Body of pancreas (tissue), 4 donors: Measurements from ENCODE around the gene TTYH2. TPM values are rescaled to one million over a fixed set of nuclear protein-coding genes. Genes with fewer than 3 reads are reported as not detected.

Source experiments
- ATAC-seq: fragments of 150-250 bp; one replicate; pipeline ENCODE4 v1.9.1; 2016
- DNase-seq, 4 donors: peaks; one replicate each; pipeline ENCODE4 v3.0.0-alpha.2; 2019
- H3K27ac ChIP-seq, 4 donors: fragments of 200-600 bp; sonication (generic); 1 replicate in 3 of 4; 2 replicates in 1 of 4; pipeline versions ENCODE4 v1.5.1 to v1.6.1; 2016 to 2019; ENCODE audit warnings: mild to moderate bottlenecking in 1 of 4, mixed read lengths in 1 of 4, moderate library complexity in 1 of 4
- H3K27me3 ChIP-seq, 2 donors: fragments of 200-600 bp; sonication (generic); one replicate each; pipeline ENCODE4 v1.6.0; 2016; ENCODE audit warnings: mild to moderate bottlenecking in 1 of 2
- H3K36me3 ChIP-seq, 2 donors: fragments of 200-600 bp; sonication (generic); replicated peaks in 1 of 2; 2 replicates each; pipeline ENCODE4 v1.5.1; 2016; ENCODE audit warnings: low read depth in 2 of 2; ENCODE audit not compliant: insufficient read depth in 1 of 2
- H3K4me1 ChIP-seq: fragments of 200-600 bp; sonication (generic); one replicate; pipeline ENCODE4 v1.6.0; 2016
- H3K4me3 ChIP-seq, 2 donors: fragments of 200-600 bp; sonication (generic); 1 replicate in 1 of 2; 2 replicates in 1 of 2; pipeline ENCODE4 v1.5.1; 2016 to 2019
- H3K9me3 ChIP-seq, 3 donors: fragments of 200-600 bp; sonication (generic); 1 replicate in 2 of 3; 2 replicates in 1 of 3; pipeline ENCODE4 v1.5.1; 2016
- CTCF ChIP-seq, 7 experiments: fragments of 450-650 bp in 4 of 7; fragments of 200-600 bp in 3 of 7; sonication (generic) in 3 of 7; IDR thresholded peaks; one replicate each; pipeline ENCODE4 v1.5.1; 2016 to 2019; ENCODE audit warnings: antibody characterized with exemption in 7 of 7
- POLR2A ChIP-seq, 3 donors: fragments of 450-650 bp; IDR thresholded peaks; one replicate each; pipeline ENCODE4 v1.6.1; 2016; ENCODE audit warnings: antibody characterized with exemption in 3 of 3, mild to moderate bottlenecking in 2 of 3
- WGBS, 2 donors: methylation state at CpG; one replicate each; pipeline ENCODE4 v1.1.5; 2017; 5-methylcytosine and 5-hydroxymethylcytosine counted together
- intact Hi-C: fragments of 100-400 bp; cut with DNase I; formaldehyde crosslinking; loops from one replicate; pipeline ENCODE4 v1.15.1; 2023
- total RNA-seq, 2 donors: library from RNA; depleted of rRNA; stranded (reverse); fragments of >200 nt; gene quantifications; one replicate each; pipeline ENCODE4 v1.1.0, GENCODE V29; 2016

TTYH2 gene
- total RNA-seq, 2 donors from 2014 or later = 8.0 to 14.8 TPM

- intact Hi-C loops = no loop called here
Observed at GRCh38 chr17:74235040-74235581, 21.7 kb downstream of the TTYH2 start.

GRCh38 chr17:74235911-74236371 lies 22.6 kb downstream of the TTYH2 start:
- Histone ChIP-seq H3K4me3 (no peak overlapping the region), H3K4me1 (peaks cover 34% of the 10 kb centered on the region), H3K9me3 (no peaks in the 10 kb centered on the region), H3K36me3 (no peaks in the 10 kb centered on the region), H3K27ac (no peak overlapping the region), H3K27me3 (no peaks in the 10 kb centered on the region)
- no peak for ATAC-seq
- 82 to 86% methylated on average over 8 of the region's 8 CpGs for WGBS, 2 donors
- DNase-seq = no peak
- no peak for TF ChIP-seq POLR2A (IDR thresholded peaks at IDR 0.05)
- TF ChIP-seq CTCF (IDR thresholded peaks at IDR 0.05) = no peak
- intact Hi-C loops = no loop called here

More at GRCh38 chr17:74235040-74235581, 21.7 kb downstream of the TTYH2 start:
- Histone ChIP-seq H3K4me3 (no peak overlapping the region), H3K4me1 (peaks cover 34% of the 10 kb centered on the region), H3K27ac (peak overlapping the region in 1 of 4 donors; percentile 54), H3K36me3 (no peaks in the 10 kb centered on the region), H3K9me3 (no peaks in the 10 kb centered on the region), H3K27me3 (no peaks in the 10 kb centered on the region)
- no peak for ATAC-seq
- no peak for DNase-seq
- WGBS, 2 donors = 57% methylated on average over 10 to 19 of the region's 19 CpGs
- TF ChIP-seq CTCF (IDR thresholded peaks at IDR 0.05) = no peak
- no peak for TF ChIP-seq POLR2A (IDR thresholded peaks at IDR 0.05)

- ATAC-seq (no peak), DNase-seq (no peak)
- Histone ChIP-seq H3K27ac (no peak overlapping the region), H3K9me3 (no peaks in the 10 kb centered on the region), H3K4me3 (no peak overlapping the region), H3K4me1 (peaks cover 21% of the 10 kb centered on the region), H3K36me3 (no peaks in the 10 kb centered on the region), H3K27me3 (no peaks in the 10 kb centered on the region)
- 84 to 92% methylated on average over 10 of the region's 12 CpGs for WGBS, 2 donors
- TF ChIP-seq POLR2A (IDR thresholded peaks at IDR 0.05) (no peak), CTCF (IDR thresholded peaks at IDR 0.05) (no peak)
- intact Hi-C loops = no loop called here
Observed at GRCh38 chr17:74237321-74237720, 23.9 kb downstream of the TTYH2 start.

GRCh38 chr17:74239172-74239571 lies 25.8 kb downstream of the TTYH2 start:
- DNase-seq (peak in 2 of 4 donors; percentile 27 to 74), ATAC-seq (no peak)
- TF ChIP-seq CTCF (IDR thresholded peaks at IDR 0.05) (no peak), POLR2A (IDR thresholded peaks at IDR 0.05) (no peak)
- Histone ChIP-seq H3K36me3 (no peaks in the 10 kb centered on the region), H3K9me3 (no peaks in the 10 kb centered on the region), H3K27me3 (no peaks in the 10 kb centered on the region), H3K4me1 (peaks cover 2% of the 10 kb centered on the region), H3K27ac (no peak overlapping the region), H3K4me3 (no peak overlapping the region)
- intact Hi-C loops = no loop called here
- 62 to 78% methylated on average over 5 to 10 of the region's 10 CpGs for WGBS, 2 donors

GRCh38 chr17:74240618-74241205 lies 27.3 kb downstream of the TTYH2 start:
- peak in 1 of 4 donors; percentile 13 for DNase-seq
- TF ChIP-seq CTCF (IDR thresholded peaks at IDR 0.05) (no peak), POLR2A (IDR thresholded peaks at IDR 0.05) (no peak)
- no peaks in the 10 kb centered on the region for H3K4me1 ChIP-seq
- no peak overlapping the region for H3K4me3 ChIP-seq
- H3K36me3 ChIP-seq = no peaks in the 10 kb centered on the region
- no peaks in the 10 kb centered on the region for H3K27me3 ChIP-seq
- no peak for ATAC-seq
- intact Hi-C loops = no loop called here
- H3K9me3 ChIP-seq = no peaks in the 10 kb centered on the region
- 82 to 86% methylated on average over 11 of the region's 11 CpGs for WGBS, 2 donors
- no peak overlapping the region for H3K27ac ChIP-seq
